Spinal cord (tissue), 10 donors: ENCODE results near the gene FZR1. TPM values are rescaled to one million over a fixed set of nuclear protein-coding genes. Genes with fewer than 3 reads are reported as not detected.

ENCODE experiments used
- DNase-seq, 6 donors: peaks; one replicate each; pipeline versions ENCODE4 v3.0.0 to v3.0.0-alpha.2; 2013 to 2015; ENCODE audit warnings: low spot score in 6 of 6, low read depth in 4 of 6
- H3K27ac ChIP-seq: one replicate; pipeline ENCODE4 v1.5.1; 2013; ENCODE audit warnings: low read depth, low read length, control low read depth
- H3K27me3 ChIP-seq: one replicate; pipeline ENCODE4 v1.6.1; 2013; ENCODE audit warnings: low read length; ENCODE audit not compliant: control insufficient read depth, insufficient read depth
- H3K36me3 ChIP-seq: one replicate; pipeline ENCODE4 v1.6.1; 2013; ENCODE audit warnings: low read length; ENCODE audit not compliant: control insufficient read depth, insufficient read depth
- H3K4me1 ChIP-seq: one replicate; pipeline ENCODE4 v1.6.1; 2013; ENCODE audit warnings: low read length; ENCODE audit not compliant: control insufficient read depth, insufficient read depth
- H3K4me3 ChIP-seq: one replicate; pipeline ENCODE4 v1.5.1; 2013; ENCODE audit warnings: low read depth, low read length, control low read depth
- H3K9me3 ChIP-seq: one replicate; pipeline ENCODE4 v1.6.1; 2013; ENCODE audit warnings: low read length; ENCODE audit not compliant: control insufficient read depth, insufficient read depth
- WGBS: methylation state at CpG from one replicate; pipeline ENCODE4 v1.1.5; 2013; ENCODE audit warnings: missing lambda C conversion rate; ENCODE audit not compliant: insufficient coverage; 5-methylcytosine and 5-hydroxymethylcytosine counted together
- polyA plus RNA-seq, 2 donors: library from polyadenylated mRNA; unstranded; fragments of 120-200 nt; gene quantifications; one replicate each; pipeline ENCODE4 v1.2.1, GENCODE V29; 2013; ENCODE audit not compliant: insufficient read length in 2 of 2
- total RNA-seq, 2 donors: library from RNA; depleted of rRNA in 1 of 2; stranded (reverse); fragments of 120-200 nt in 1 of 2; fragments of >200 nt in 1 of 2; gene quantifications; one replicate each; pipeline versions ENCODE4 v1.2.3 to v1.2.4, GENCODE V29; 2013 to 2014
- donor health status: healthy.

FZR1 gene
- total and polyA plus RNA-seq, 4 donors: 35.4 to 111 (median 64.2) TPM

DNA sequence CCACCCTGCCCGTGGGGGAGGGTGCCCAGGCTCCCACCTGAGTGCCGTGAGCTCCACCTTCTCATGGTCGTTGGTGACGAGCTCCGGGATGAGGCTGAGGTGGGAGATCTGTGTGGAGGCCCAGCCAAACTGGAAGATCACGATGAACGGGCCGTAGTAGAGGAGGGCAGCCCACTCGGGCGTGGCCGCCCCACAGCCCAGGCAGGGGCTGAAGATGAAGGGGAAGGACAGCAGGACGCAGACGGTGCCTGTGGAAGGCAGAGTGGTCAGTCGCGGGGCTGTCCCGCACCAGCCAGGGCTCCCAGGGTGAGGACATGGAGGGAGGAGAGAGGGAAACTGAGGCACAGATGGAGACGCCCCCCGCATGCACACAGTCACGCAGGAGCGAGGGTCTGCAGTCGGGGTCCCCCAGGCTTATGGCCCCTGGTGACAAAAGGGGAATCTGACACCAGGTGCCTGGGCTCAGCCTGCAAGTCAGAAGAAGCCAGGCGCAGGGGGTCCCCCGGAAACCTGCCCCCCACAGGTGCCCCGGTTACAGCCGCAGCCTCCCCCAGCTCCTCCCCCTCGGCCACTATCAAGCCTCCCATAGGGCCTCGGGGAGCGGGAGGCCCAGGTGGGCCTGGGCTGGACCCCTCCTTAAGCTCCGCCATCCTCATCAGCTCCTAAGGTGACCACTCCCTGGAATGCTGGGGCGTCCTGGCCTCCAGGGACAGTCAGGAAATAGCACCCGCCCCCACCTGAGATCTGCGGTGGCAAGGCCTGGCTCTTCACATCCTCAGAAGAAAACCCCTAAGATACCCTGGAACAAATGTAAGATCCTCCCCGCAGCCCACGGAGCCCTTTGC lies 45.1 kb downstream of the FZR1 start:
- WGBS: 93% methylated on average over 31 of the region's 34 CpGs
- Histone ChIP-seq H3K27me3 (no peaks in the 10 kb centered on the region), H3K36me3 (peaks cover 54% of the 10 kb centered on the region), H3K27ac (no peak overlapping the region), H3K4me3 (no peak overlapping the region), H3K9me3 (no peaks in the 10 kb centered on the region), H3K4me1 (peaks cover 20% of the 10 kb centered on the region)
- DNase-seq: no peak

DNA sequence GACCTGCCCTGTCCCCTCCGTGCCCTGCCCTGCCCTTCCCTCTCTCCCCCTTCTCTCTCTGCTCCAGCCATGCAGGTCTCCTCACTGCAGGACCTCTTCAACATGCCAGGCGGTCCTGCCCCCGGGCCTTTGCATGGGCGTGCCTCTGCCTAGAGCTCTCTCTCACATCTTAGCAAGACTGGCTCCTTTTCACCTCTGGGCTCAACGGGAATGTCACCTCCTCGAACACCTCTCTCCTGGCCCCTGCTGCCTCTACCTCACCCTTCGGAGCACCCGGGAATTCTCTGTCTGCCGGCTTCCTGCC lies 45.6 kb downstream of the FZR1 start:
- no peaks in the 10 kb centered on the region for H3K9me3 ChIP-seq
- H3K4me1 ChIP-seq: peaks cover 26% of the 10 kb centered on the region
- H3K4me3 ChIP-seq: no peak overlapping the region
- WGBS: 91% methylated on average over 9 of the region's 9 CpGs
- DNase-seq: no peak
- no peaks in the 10 kb centered on the region for H3K27me3 ChIP-seq
- H3K36me3 ChIP-seq: peaks cover 48% of the 10 kb centered on the region
- no peak overlapping the region for H3K27ac ChIP-seq

GRCh38 chr19:3554254-3555083 lies 48.4 kb downstream of the FZR1 start:
- Histone ChIP-seq H3K27ac (no peak overlapping the region), H3K4me1 (peaks cover 28% of the 10 kb centered on the region)
- WGBS: 83% methylated on average over 14 of the region's 21 CpGs

GRCh38 chr19:3555653-3556422 lies 49.7 kb downstream of the FZR1 start:
- H3K4me1 ChIP-seq: peaks cover 28% of the 10 kb centered on the region
- no peak for DNase-seq

More at GRCh38 chr19:3554254-3555083, 48.4 kb downstream of the FZR1 start:
- Histone ChIP-seq H3K9me3 (no peaks in the 10 kb centered on the region), H3K27me3 (no peaks in the 10 kb centered on the region), H3K36me3 (peaks cover 28% of the 10 kb centered on the region), H3K4me3 (no peak overlapping the region)
- no peak for DNase-seq

GRCh38 chr19:3556423-3556977 lies 50.4 kb downstream of the FZR1 start:
- Histone ChIP-seq H3K4me1 (peaks cover 28% of the 10 kb centered on the region), H3K36me3 (peaks cover 12% of the 10 kb centered on the region), H3K4me3 (peak overlapping the region; percentile 53), H3K27ac (no peak overlapping the region), H3K27me3 (no peaks in the 10 kb centered on the region), H3K9me3 (no peaks in the 10 kb centered on the region)
- 43% methylated on average over 9 of the region's 9 CpGs for WGBS
- no peak for DNase-seq

More at GRCh38 chr19:3555653-3556422, 49.7 kb downstream of the FZR1 start:
- WGBS: 82% methylated on average over 15 of the region's 15 CpGs
- no peaks in the 10 kb centered on the region for H3K27me3 ChIP-seq
- peaks cover 18% of the 10 kb centered on the region for H3K36me3 ChIP-seq
- no peak overlapping the region for H3K27ac ChIP-seq
- H3K9me3 ChIP-seq: no peaks in the 10 kb centered on the region
- peak overlapping the region; percentile 53 for H3K4me3 ChIP-seq

DNA sequence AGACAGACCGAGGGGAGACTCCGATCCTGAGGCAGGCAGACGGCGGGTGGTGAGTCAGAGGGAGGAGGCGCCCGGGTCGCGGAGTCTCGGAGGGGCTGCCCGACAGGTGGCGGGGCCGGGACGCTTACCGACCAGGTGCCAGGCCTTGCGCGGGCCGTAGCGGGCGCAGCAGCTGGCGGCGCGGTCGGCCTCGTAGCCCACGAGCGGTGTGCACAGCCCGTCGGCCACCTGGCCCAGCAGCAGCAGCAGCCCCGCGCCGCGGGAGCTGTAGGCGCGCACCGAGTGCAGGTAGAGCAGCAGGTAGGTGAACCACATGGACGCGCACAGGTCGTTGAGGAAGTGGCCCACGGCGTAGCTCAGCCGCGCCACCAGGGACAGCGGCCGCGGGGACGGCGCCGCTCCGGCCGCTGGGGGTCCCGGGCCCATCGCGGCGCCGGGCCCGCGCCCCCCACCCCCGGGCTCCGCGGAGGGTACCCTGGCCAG lies 50.9 kb downstream of the FZR1 start:
- under 1% methylated on average over 60 of the region's 60 CpGs for WGBS
- no peak overlapping the region for H3K27ac ChIP-seq
- H3K4me3 ChIP-seq: peak overlapping the region; percentile 53
- no peaks in the 10 kb centered on the region for H3K27me3 ChIP-seq
- H3K4me1 ChIP-seq: peaks cover 28% of the 10 kb centered on the region
- H3K9me3 ChIP-seq: no peaks in the 10 kb centered on the region
- DNase-seq: peak in 1 of 6 donors; percentile 39
- H3K36me3 ChIP-seq: peaks cover 7% of the 10 kb centered on the region

GRCh38 chr19:3557461-3558248 lies 51.5 kb downstream of the FZR1 start, which contains the start of gene MFSD12:
Gene MFSD12, minus strand, starts transcription at chr19:3557586. Its CDS starts 183 bp downstream, at chr19:3557403.
- peak within 1 kb of the TSS; percentile 77 for H3K4me3 ChIP-seq
- peak; percentile 78 to 98 (median 91) for DNase-seq
- H3K9me3 ChIP-seq: no peaks in the 10 kb centered on the region
- H3K27me3 ChIP-seq: no peaks in the 10 kb centered on the region
- H3K4me1 ChIP-seq: peaks cover 28% of the 10 kb centered on the region
- WGBS: 0% methylated on average over 74 of the region's 81 CpGs
- H3K36me3 ChIP-seq: peaks cover 7% of the 10 kb centered on the region
- peak within 1 kb of the TSS; percentile 61 for H3K27ac ChIP-seq

DNA sequence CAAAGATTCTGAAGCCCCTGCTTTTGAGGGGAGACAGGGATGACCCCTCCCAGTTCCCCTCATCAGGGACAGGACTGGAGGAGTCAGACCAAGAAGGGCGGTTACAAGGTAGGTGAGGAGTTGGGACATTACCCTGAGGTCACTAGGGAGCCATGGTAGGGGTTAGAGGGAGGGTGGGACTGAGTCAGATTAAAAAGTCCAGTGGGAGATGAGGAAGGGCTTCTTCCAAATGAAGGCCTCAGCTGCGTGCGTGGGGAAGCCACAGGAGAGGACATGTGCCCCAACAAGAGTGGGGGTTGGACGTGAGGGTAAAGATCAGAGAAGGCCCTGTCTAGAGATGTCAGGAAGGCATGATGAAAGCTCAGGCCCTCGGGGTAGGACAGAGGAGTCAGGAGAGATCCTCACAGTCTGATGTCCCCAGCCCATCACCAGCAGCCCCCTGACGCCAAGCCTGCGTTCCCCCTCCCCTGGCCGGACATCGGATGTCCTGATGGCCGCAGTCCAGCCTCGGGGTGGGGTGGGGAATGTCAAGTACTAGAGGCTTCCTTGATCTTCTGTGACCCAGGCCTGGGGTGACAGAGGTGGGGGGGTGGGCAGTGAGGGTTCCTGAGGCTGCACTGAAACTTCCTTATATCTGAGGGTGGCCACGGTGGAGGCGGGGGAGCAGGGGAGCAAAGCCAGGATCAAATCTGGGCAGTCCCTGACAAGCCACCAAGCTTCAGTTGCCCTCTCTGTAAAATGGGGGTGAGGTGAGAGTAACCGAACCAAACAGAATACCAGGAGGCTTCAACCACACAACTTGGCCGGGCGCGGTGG lies 57.8 kb downstream of the FZR1 start:
- Histone ChIP-seq H3K27ac (no peak overlapping the region), H3K9me3 (no peaks in the 10 kb centered on the region), H3K36me3 (no peaks in the 10 kb centered on the region), H3K27me3 (no peaks in the 10 kb centered on the region), H3K4me3 (no peak overlapping the region), H3K4me1 (no peaks in the 10 kb centered on the region)
- DNase-seq: no peak
- WGBS: 91% methylated on average over 8 of the region's 17 CpGs
